Breast epithelium (tissue), 3 donors: Measurements from ENCODE around the gene ISG20.

Experiments
- CTCF ChIP-seq, 3 donors: fragments of 450-650 bp; IDR thresholded peaks; one replicate each; pipeline ENCODE4 v1.5.1; 2016 to 2017; ENCODE audit warnings: antibody characterized with exemption in 3 of 3, mild to moderate bottlenecking in 3 of 3, moderate library complexity in 3 of 3
- POLR2A ChIP-seq: fragments of 450-650 bp; IDR thresholded peaks from one replicate; pipeline ENCODE4 v1.6.1; 2016; ENCODE audit warnings: antibody characterized with exemption, mild to moderate bottlenecking, moderate library complexity
- POLR2AphosphoS5 ChIP-seq, 3 donors: sonication (generic); formaldehyde crosslinking; IDR thresholded peaks; one replicate each; pipeline ENCODE4 v1.6.1; 2017; ENCODE audit warnings: antibody characterized with exemption in 3 of 3

DNA sequence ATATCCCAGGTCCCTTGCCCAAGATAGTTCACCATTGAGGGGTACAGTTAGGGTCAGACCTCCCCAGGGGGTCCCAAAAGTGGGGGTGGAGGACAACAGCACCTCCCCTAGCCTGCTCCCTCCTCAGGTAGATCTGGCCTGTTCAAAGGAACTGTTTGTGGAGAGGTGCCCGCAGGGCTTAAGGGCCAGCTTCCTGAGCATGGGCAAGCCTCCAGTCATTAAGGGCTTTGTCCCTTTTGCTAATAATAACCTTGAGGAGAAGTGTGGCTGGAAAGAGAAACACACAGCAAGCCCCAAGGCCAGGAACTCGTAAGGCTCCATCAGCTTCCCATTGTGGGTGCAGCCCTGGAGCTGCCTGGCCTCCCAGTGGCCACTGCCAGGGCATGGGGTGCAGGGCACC, 47.4 kb downstream of the ISG20 start:
- TF ChIP-seq CTCF (IDR thresholded peaks at IDR 0.05) = no peak
- no peak for TF ChIP-seq POLR2A
- no peak for TF ChIP-seq POLR2AphosphoS5 (IDR thresholded peaks at IDR 0.05)
